Hepatocyte (in vitro differentiated cells): ENCODE results near the gene IL11RA.
A peak's percentile ranks its signal among the peaks of the same experiment; 100 is the strongest.

Experiments
- CTCF ChIP-seq: fragments of 200-600 bp; sonication (generic); IDR thresholded peaks from 2 replicates; pipeline ENCODE4 v1.5.1; 2016; ENCODE audit warnings: antibody characterized with exemption, mild to moderate bottlenecking; ENCODE audit not compliant: poor library complexity
- EZH2phosphoT487 ChIP-seq: fragments of 200-600 bp; sonication (generic); IDR thresholded peaks from one replicate; pipeline ENCODE4 v1.6.1; 2018; ENCODE audit warnings: antibody characterized with exemption, mild to moderate bottlenecking, low read depth, moderate library complexity; ENCODE audit not compliant: unreplicated experiment, severe bottlenecking

GRCh38 chr9:34664281-34665066 is 12.5 kb downstream of the IL11RA start:
- TF ChIP-seq EZH2phosphoT487 (no peak), CTCF (peak; percentile 73)
